HG03520 (cell line): ENCODE results near the gene CSRNP2.
"Not testable (repeated sequence)": the region's sequence is repeated elsewhere in the genome, so short reads cannot be mapped to it uniquely, and the experiment has no call there.

Experiments used
- ATAC-seq: cut with Tn5 transposase; IDR thresholded peaks from one replicate; pipeline ENCODE4 v1.9.1; 2021; ENCODE audit warnings: mild to moderate bottlenecking, moderate library complexity; ENCODE audit not compliant: unreplicated experiment

Gene CSRNP2

GRCh38 chr12:51083126-51083833 is at the start of gene CSRNP2:
CSRNP2 (minus strand) TSS chr12:51083596; CDS start chr12:51076561, 7,035 bp downstream.
- peak; percentile 92 for ATAC-seq

DNA sequence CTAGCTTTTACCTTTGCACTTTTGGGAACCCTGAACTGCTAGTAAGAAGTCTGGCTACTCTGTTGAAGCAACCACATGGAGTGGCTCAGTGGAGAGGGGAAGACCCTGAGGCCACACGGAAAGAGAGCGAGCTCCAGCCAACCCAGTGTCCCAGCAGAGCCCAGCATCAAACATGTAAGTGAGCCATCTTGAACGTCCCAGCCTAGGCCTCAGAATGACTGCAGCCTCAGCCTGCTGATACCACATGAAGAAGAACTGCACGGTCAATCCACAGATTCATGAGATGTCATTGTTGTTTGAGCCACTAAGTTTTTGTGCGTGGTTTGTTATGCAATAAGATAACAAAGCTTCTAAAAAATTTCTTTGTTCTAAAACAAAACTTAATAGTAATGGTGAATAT is 49.3 kb upstream of the CSRNP2 start:
- no peak for ATAC-seq

DNA sequence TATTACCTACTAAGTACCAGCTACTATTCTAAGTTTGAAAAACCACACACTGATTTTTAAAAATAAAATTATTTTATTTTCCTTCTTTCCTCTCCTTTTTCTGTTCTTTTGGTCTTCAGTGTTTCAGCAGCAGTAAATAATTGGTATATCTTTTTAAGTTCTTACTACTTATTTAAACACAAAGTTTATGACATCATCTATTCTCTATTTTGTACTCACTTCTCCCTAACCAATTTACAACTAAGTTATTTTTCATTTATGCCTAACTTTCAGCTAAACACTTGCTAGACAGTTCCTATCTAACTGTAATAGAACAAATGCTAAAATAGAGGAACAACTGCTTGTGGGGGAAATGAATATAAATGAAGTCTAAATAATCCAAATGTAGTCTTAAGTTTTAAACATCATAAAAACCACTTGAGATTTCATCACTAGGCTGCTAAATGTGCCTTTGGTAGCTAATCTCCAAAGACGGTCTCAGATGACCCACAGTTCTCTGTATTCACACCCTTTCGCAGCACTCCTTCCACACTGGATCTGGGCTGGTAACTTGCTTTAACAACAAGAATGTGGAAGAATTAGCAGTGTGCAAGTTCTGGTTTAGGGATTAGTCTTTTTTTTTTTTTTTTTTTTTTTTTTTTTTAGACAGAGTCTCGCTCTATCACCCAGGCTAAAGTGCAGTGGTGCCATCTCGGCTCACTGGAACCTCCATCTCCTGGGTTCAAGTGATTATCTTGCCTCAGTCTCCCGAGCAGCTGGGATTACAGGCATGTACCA is 48.5 kb upstream of the CSRNP2 start:
- ATAC-seq: no peak

GRCh38 chr12:51128919-51129318 is 45.5 kb upstream of the CSRNP2 start:
- no peak for ATAC-seq

DNA sequence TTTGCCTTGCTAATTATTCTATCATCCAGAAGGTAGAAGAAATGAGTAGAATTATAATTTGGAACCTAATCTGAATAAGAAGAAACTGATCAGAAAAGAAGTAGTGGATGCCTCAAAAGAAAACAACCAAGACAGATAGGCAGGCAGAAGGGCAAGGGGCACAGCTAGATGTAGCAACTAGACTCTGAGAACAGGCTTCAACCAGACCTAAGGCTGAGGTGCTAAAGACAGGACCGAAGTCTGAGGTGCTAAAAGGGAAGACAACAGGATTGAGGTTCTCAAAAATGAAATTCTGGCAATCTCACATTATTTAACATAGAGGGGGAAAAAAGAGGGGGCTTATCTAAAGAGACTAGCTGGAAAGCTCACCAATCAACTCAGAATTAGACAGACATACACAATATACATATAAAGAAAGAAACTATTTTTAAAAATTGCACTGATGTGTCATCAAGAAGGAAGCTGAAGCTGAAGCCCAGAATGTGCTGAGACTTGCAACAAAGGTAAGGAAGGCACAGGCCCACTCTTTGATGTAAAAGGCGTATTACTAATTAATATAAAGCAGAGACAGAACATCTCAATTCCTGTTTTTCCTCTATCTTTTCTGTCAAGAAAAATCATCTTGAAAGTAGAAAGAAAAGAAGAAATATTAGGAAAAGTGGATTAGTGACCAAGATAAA is 43.8 kb upstream of the CSRNP2 start:
- ATAC-seq: no peak

DNA sequence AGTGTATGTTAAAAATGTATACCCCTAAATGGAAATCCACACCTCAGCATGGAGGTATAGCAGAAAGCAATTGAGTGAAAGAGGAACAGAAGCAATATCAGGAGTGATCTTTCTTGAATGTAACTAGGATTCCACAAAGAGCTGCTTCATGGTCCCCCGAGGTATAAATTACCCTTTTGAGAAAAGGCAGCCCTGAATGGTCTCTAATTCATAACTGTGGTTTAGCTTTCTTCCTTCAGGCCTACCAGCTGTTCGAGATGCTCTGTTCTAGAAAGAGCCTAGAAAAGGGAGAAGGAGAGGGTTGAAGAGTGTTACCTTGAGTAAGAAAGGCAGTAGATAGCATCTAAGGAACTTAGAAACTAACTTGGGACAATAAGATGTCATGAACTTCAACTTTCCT is 42.9 kb upstream of the CSRNP2 start:
- ATAC-seq: no peak

- ATAC-seq: no peak
These were observed 41.1 kb upstream of the CSRNP2 start for GRCh38 chr12:51124504-51124903.

GRCh38 chr12:51122844-51123243 is 39.4 kb upstream of the CSRNP2 start:
- no peak for ATAC-seq

DNA sequence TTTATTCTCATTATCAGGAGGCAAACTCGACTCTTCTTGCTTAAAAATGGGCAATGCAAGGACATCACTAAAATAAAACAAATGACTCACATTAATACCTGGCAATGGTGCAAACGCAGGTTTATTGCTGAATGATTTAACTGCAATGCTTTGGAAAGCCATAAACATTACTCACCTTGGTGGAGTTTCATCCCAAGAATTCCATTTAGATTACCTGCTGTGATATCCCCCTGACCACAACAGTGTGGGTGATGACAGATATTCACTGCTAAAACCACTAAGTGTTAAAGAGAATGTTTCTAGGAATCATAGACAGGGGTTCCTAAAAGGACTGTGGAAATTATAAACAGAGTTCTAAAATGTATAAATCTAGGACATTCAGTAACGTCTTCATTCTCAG is 35.3 kb upstream of the CSRNP2 start:
- no peak for ATAC-seq

DNA sequence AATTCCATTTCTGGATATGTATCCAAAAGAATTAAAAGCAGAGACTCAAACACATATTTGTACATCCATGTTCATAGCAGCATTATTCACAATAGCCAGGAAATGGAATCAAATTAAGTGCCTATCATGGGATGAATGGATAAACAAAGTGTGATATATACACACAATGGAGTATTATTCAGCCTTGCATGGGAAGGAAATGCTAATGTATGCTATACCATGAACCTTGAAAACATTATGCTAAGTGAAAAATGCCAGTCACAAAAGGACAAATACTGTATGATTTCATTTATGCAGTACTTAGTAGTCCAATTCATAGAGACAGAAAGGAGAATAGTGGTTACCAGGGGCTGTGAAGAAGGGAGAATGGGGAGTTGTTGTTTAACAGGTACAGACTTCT is 32.1 kb upstream of the CSRNP2 start:
- ATAC-seq: no peak

DNA sequence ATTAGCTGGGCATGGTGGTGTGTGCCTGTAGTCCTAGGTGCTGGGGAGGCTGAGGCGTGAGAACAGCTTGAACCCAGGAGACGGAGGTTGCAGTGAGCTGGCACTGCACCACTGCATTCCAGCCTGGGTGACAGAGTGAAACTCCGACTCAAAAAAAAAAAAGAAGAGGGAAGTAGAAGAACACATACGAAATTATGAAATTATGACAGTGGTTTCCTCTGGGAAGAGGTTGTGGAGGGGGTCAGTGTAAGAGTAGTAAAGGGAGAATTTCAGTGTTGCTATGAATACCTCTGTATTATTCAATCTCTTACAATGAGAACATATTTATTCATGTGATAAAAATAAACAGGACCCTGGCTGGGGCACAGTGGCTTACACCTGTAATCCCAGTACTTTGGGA is 24.7 kb upstream of the CSRNP2 start:
- ATAC-seq: no peak

GRCh38 chr12:51103977-51104376 is 20.6 kb upstream of the CSRNP2 start:
- ATAC-seq: no peak

GRCh38 chr12:51098611-51099010 is 15.2 kb upstream of the CSRNP2 start:
- ATAC-seq: no peak

DNA sequence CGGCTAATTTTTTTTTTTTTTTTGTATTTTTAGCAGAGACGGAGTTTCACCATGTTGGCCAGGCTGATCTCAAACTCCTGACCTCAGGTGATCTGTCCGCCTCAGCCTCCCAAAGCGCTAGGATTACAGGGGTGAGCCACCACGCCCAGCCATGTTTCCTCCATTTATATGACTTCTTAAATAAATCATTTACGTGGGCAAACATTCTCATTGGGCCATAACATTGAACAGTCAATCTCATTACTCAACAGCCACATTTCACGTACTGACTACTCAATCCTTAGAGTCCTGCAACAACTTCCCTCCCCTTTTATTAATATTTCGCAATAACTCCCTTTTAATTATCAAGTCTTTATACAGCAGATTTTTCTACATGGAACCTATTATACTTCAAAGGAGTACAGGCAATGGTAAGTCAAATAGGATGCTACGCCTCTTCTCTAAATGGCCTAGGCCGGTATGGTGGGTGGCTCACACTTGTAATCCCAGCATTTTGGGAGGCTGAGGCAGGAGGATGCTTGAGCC is 7.4 kb upstream of the CSRNP2 start:
- no peak for ATAC-seq

DNA sequence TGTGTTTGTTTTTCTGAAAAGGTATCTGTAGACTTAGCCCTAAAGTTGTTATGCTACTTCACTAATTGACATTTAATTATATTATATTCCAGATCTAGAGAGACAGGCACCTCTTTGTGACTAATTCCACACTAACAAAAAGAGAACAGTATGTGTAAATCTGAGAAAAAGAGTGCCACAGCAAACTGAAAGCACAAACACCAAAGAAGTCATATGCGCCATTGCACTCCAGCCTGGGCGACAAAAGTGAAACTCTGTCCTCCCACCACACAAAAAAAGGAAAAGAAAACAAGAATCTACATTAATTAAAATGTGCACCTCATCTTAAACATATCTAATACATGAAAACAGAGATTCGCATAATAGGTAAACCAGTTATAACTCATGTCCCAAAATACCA is 4.4 kb upstream of the CSRNP2 start:
- ATAC-seq: no peak

DNA sequence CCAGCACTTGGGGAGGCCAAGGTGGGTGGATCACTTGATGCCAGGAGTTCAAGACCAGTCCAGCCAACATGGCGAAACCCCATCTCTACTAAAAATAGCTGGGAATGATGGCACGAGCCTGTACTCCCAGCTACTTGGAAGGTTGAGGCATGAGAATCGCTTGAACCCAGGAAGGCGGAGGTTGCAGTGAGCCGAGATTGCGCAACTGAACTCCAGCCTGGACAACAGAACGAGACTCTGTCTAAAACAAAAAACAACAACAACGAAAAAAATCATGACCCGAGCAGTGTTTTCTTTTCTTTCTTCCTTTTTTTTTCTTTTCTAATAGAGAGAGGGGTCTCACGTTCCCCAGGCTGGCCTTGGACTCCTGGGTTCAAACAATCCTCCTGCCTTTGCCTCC is 3.5 kb upstream of the CSRNP2 start:
- no peak for ATAC-seq

DNA sequence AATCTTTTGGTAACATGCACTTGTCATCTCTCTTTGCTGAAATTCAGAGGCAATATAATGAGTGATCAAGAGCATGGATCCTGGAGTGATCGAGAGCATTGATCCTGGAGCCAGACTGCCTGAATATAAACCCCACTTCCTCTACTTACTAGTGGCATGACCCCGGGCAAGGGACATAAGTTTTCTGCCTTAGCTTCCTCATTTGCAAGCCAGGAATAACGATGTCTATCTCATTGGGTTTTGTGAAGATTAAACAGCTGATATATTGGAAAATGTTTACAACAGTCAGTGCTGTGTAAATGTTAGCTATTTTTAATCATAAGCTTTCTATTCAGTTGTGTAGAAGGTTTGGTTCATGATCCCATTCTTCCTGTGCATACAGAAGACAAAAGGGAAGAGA is 2.4 kb upstream of the CSRNP2 start:
- no peak for ATAC-seq

GRCh38 chr12:51082561-51083125 is 753 bp downstream of the CSRNP2 start:
- ATAC-seq: peak; percentile 6

DNA sequence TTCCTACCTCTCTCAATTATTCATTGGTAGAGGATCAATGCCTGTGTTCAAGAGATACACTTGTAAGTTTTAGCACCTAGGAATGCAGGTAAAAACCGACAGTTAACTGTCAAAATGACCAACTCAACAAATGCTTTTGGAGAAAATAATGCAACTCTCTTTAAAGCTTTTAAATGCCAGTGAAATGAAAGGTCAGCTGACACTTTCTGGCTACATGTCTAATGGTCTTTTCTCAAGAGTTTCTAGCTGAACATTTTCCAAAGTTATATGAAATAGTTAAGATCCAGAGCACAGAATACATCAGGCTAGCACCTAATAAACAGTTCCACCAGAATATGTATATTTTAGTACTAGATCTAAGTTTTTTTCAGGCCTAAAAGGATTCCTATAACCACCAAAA is 2.0 kb downstream of the CSRNP2 start:
- ATAC-seq: no peak

DNA sequence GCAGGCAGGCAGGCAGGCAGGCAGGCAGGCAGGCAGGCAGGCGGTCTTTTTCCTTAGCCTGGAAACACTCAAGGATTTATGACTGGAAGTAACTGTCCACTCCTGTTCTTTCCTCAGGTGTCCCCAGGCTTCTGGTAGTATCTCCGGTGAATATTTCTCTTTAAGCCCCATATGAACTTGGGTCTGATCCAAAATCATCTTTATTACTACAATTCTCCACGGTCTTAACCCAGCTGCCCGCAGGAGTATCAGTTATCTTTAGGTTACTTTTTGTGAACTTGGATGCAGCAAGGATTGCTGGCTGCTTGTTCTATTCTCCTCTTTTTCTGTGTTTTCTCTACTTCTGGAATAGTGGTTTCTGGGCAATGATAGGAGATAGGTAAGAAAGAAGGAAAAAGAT is 3.3 kb downstream of the CSRNP2 start:
- ATAC-seq: no peak

- ATAC-seq: not testable (repeated sequence)
These were observed 4.5 kb downstream of the CSRNP2 start for GRCh38 chr12:51078866-51079265.
